OCI-LY3 (cell line): ENCODE data around the gene FOXD2.

Experiments
- H2AFZ ChIP-seq: fragments of 200-600, 300-600 bp; shearing (Covaris generic); 2 replicates; pipeline ENCODE4 v1.6.0; 2014; ENCODE audit warnings: antibody characterized with exemption, low read depth, low read length
- H3K27ac ChIP-seq: fragments of 200-600, 300-600 bp; sonication (generic); 2 replicates; pipeline ENCODE4 v1.5.1; 2014; ENCODE audit warnings: mild to moderate bottlenecking, low read length, moderate library complexity, mixed read lengths
- H3K27me3 ChIP-seq: fragments of 200-600, 300-600 bp; sonication (generic); 2 replicates; pipeline ENCODE4 v1.6.1; 2014; ENCODE audit warnings: low read depth, low read length, mixed read lengths
- H3K36me3 ChIP-seq: fragments of 200-600, 300-600 bp; sonication (generic); replicated peaks from 2 replicates; pipeline ENCODE3; 2014; ENCODE audit warnings: low read depth, low read length, mixed read lengths
- H3K4me1 ChIP-seq: fragments of 300-600, 200-600 bp; sonication (generic); 2 replicates; pipeline ENCODE4 v1.6.1; 2014; ENCODE audit warnings: low read length, mixed read lengths
- H3K4me2 ChIP-seq: fragments of 200-600, 300-600 bp; sonication (generic); 2 replicates; pipeline ENCODE4 v1.6.1; 2014; ENCODE audit warnings: low read length, mixed read lengths
- H3K4me3 ChIP-seq: fragments of 300-600, 200-600 bp; sonication (generic); 2 replicates; pipeline ENCODE4 v1.5.1; 2014; ENCODE audit warnings: antibody characterized with exemption, mild to moderate bottlenecking, low read length, moderate library complexity
- H3K79me2 ChIP-seq: fragments of 300-600, 200-600 bp; shearing (Covaris generic); 2 replicates; pipeline ENCODE4 v1.6.1; 2014; ENCODE audit warnings: mild to moderate bottlenecking, low read length, mixed read lengths
- H3K9ac ChIP-seq: fragments of 300-600, 200-600 bp; shearing (Covaris generic); 2 replicates; pipeline ENCODE4 v1.6.0; 2014; ENCODE audit warnings: mild to moderate bottlenecking, low read length, moderate library complexity
- H3K9me3 ChIP-seq: fragments of 200-600, 300-600 bp; shearing (Covaris generic); 2 replicates; pipeline ENCODE4 v1.6.1; 2014; ENCODE audit warnings: low read length, mixed read lengths; ENCODE audit not compliant: insufficient read depth
- H4K20me1 ChIP-seq: fragments of 200-600, 300-600 bp; sonication (generic); 2 replicates; pipeline ENCODE4 v1.6.1; 2016; ENCODE audit warnings: low read length, mixed read lengths; ENCODE audit not compliant: insufficient read depth
- EZH2phosphoT487 ChIP-seq: fragments of 200-600 bp; shearing (Covaris generic); IDR thresholded peaks from 2 replicates; pipeline ENCODE4 v1.6.1; 2018; ENCODE audit warnings: antibody characterized with exemption, mixed run types, low read depth
- TF ChIP-seq, protein P1 (sequence below): fragments of 200-600, 300-600 bp; sonication (generic); IDR thresholded peaks from 2 replicates; pipeline ENCODE4 v1.5.1; 2014; ENCODE audit warnings: antibody characterized with exemption, low read length, low read depth

Gene FOXD2

DNA sequence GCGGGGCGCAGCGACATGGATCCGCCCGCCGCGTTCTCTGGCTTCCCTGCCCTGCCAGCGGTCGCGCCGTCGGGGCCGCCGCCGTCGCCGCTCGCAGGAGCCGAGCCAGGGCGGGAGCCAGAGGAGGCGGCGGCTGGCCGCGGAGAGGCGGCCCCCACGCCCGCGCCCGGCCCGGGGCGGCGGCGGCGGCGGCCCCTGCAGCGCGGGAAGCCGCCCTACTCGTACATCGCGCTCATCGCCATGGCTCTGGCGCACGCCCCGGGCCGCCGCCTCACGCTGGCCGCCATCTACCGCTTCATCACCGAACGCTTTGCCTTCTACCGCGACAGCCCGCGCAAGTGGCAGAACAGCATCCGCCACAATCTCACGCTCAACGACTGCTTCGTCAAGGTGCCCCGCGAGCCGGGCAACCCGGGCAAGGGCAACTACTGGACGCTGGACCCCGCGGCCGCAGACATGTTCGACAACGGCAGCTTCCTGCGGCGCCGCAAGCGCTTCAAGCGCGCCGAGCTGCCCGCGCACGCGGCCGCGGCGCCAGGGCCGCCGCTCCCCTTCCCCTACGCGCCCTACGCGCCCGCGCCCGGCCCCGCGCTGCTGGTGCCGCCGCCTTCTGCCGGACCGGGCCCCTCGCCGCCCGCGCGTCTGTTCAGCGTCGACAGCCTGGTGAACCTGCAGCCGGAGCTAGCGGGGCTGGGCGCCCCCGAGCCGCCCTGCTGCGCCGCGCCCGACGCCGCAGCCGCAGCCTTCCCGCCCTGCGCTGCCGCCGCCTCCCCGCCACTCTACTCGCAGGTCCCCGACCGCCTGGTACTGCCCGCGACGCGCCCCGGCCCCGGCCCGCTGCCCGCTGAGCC, 21.3 kb upstream of the FOXD2 start:
- no peak overlapping the region for H2AFZ ChIP-seq
- H3K9me3 ChIP-seq: no peaks in the 10 kb centered on the region
- no peaks in the 10 kb centered on the region for H3K27me3 ChIP-seq
- no peak overlapping the region for H3K9ac ChIP-seq
- H3K36me3 ChIP-seq: no peaks in the 10 kb centered on the region
- TF ChIP-seq, protein P1, sequence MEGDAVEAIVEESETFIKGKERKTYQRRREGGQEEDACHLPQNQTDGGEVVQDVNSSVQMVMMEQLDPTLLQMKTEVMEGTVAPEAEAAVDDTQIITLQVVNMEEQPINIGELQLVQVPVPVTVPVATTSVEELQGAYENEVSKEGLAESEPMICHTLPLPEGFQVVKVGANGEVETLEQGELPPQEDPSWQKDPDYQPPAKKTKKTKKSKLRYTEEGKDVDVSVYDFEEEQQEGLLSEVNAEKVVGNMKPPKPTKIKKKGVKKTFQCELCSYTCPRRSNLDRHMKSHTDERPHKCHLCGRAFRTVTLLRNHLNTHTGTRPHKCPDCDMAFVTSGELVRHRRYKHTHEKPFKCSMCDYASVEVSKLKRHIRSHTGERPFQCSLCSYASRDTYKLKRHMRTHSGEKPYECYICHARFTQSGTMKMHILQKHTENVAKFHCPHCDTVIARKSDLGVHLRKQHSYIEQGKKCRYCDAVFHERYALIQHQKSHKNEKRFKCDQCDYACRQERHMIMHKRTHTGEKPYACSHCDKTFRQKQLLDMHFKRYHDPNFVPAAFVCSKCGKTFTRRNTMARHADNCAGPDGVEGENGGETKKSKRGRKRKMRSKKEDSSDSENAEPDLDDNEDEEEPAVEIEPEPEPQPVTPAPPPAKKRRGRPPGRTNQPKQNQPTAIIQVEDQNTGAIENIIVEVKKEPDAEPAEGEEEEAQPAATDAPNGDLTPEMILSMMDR: no peak
- no peak for TF ChIP-seq EZH2phosphoT487
- no peak overlapping the region for H3K4me3 ChIP-seq
- no peaks in the 10 kb centered on the region for H3K4me1 ChIP-seq
- no peaks in the 10 kb centered on the region for H4K20me1 ChIP-seq
- no peak overlapping the region for H3K27ac ChIP-seq
- H3K79me2 ChIP-seq: no peaks in the 10 kb centered on the region
- H3K4me2 ChIP-seq: no peak overlapping the region

DNA sequence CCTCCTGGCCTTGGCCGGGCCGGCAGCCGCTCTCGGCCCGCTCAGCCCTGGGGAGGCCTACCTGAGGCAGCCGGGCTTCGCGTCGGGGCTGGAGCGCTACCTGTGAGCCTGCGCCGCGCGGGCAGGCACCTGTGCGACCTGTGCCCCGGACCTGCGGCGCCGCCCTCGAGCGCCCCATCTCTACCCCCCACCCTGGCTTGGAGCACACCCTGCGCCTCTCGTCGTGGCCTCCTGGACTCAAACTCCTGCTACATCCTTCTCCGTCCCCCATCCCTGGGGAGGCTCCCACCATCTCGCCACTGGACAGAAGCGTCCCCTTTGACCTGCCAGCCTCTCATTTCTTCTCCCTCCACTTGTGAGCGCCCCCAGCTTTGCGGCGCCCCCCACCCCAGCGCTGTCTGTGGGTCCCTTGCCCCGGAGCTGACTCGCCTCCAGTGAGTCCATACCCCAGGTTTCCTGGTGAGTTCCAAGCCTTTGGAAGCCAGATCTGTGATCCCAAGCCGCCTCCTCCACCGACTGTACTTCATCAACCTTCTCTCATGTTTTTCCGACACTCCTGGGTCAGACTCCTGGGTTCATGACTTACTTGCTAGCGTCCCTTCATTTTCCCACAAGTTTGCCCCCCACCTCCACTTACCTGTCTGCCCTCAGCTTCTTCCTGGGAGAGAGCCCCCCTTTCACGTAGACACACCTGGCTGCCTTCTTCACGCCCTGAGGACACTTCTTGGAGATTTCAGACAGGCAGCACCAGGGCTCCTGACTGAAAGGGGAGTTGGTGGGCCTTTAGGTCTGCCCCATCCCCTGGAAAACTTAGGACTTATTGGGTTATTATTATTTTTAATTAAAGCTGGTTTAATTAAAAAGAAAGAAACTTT, 20.4 kb upstream of the FOXD2 start:
- H3K4me2 ChIP-seq: no peak overlapping the region
- no peak overlapping the region for H3K9ac ChIP-seq
- no peaks in the 10 kb centered on the region for H3K27me3 ChIP-seq
- H4K20me1 ChIP-seq: no peaks in the 10 kb centered on the region
- no peak overlapping the region for H3K27ac ChIP-seq
- H3K36me3 ChIP-seq: no peaks in the 10 kb centered on the region
- H2AFZ ChIP-seq: no peak overlapping the region
- H3K4me1 ChIP-seq: no peaks in the 10 kb centered on the region
- TF ChIP-seq, protein P1: no peak
- no peak for TF ChIP-seq EZH2phosphoT487
- H3K79me2 ChIP-seq: no peaks in the 10 kb centered on the region
- no peak overlapping the region for H3K4me3 ChIP-seq
- H3K9me3 ChIP-seq: no peaks in the 10 kb centered on the region

DNA sequence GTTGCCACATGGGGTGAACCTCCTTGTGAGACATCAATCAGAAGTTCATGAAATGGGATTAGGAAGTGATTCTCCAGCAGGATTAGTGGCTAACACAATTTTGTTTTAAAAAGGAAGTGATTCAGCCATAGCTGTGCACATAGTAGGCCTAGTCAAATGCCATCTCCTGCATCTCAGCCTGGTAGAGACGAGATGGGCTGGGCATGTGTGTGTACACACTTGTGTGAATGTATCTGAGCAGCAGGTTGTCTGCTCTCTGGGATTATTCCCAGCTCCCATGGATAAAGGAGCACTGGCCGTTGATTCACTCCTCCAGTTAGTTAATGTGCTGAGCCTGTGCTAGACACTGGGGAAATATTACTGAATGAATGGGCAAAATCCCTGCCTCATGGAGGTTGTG, 19.7 kb upstream of the FOXD2 start:
- TF ChIP-seq EZH2phosphoT487: no peak
- TF ChIP-seq, protein P1: no peak
- no peak overlapping the region for H2AFZ ChIP-seq
- H3K9ac ChIP-seq: no peak overlapping the region
- no peaks in the 10 kb centered on the region for H4K20me1 ChIP-seq
- H3K9me3 ChIP-seq: no peaks in the 10 kb centered on the region
- no peak overlapping the region for H3K4me3 ChIP-seq
- H3K27ac ChIP-seq: no peak overlapping the region
- no peaks in the 10 kb centered on the region for H3K4me1 ChIP-seq
- no peaks in the 10 kb centered on the region for H3K36me3 ChIP-seq
- H3K27me3 ChIP-seq: no peaks in the 10 kb centered on the region
- H3K79me2 ChIP-seq: no peaks in the 10 kb centered on the region
- H3K4me2 ChIP-seq: no peak overlapping the region

DNA sequence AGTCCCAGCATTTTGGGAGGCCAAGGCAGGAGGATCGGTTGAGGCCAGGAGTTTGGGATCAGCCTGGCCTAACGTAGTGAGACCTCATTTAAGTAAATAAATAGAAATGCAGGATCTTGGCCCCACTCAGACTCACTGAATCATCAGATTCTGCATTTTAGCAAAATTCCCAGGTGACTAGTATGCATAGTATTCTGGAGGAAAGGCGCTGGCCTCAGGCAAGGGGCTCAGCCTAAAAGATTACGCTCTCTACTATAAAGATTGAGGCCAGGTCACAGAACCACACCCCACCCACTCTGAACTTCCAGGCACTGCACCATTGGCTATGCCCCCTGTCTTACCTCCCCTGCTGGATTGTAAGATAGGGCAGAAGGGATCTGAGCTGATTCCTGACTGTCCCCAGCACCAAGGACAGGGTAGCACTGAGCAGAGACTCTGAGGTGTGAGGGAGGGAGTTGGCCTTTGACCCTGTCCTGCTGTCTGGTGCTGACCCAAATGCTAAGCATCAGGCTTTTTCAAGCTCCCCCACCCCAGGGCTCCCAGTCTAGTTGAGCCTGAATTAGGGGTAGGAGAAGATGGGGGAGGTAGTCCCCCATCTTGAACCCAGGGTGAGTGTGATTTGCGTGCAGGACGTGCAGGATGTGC, 19.0 kb upstream of the FOXD2 start:
- Histone ChIP-seq H3K9ac (no peak overlapping the region), H3K27me3 (no peaks in the 10 kb centered on the region), H3K27ac (no peak overlapping the region), H3K4me2 (no peak overlapping the region), H3K79me2 (no peaks in the 10 kb centered on the region), H3K36me3 (no peaks in the 10 kb centered on the region), H3K4me3 (no peak overlapping the region), H4K20me1 (no peaks in the 10 kb centered on the region), H3K4me1 (no peaks in the 10 kb centered on the region), H3K9me3 (no peaks in the 10 kb centered on the region), H2AFZ (no peak overlapping the region)
- TF ChIP-seq, protein P1: no peak
- no peak for TF ChIP-seq EZH2phosphoT487
